ENCODE measurements around the gene UPK2. TPM values are rescaled to one million over a fixed set of nuclear protein-coding genes. Genes with fewer than 3 reads are reported as not detected.

The UPK2 gene
- total RNA-seq, 2 donors from 2014 or later, result 0.43 to 7.1 TPM

Other genes starting within 250 kb of the UPK2 start
- gene DDX6, start 165.1 kb upstream of the UPK2 start, total RNA-seq, result 100 to 1,000 TPM; 149 to 209 TPM
- gene CXCR5, start 72.4 kb upstream of the UPK2 start, total RNA-seq, result 10 to 100 TPM in 1 of 2 donors, 1 to 10 TPM in 1; 8.0 to 20.2 TPM
- 10 to 100 TPM; 30.2 to 49.6 TPM for gene BCL9L, start 30.4 kb upstream of the UPK2 start, total RNA-seq
- under 1 TPM in 1 of 2 donors, not detected in 1; 0.98 TPM for gene FOXR1, start 15.5 kb downstream of the UPK2 start, total RNA-seq
- 10 to 100 TPM; 38.9 to 44.8 TPM for gene CENATAC, start 41.8 kb downstream of the UPK2 start, total RNA-seq
- 1,000 to 10,000 TPM; 1,597 to 2,232 TPM for gene RPS25, start 62.0 kb downstream of the UPK2 start, total RNA-seq
- gene TRAPPC4, start 62.5 kb downstream of the UPK2 start, total RNA-seq, result 10 to 100 TPM; 75.2 to 77.6 TPM
- gene SLC37A4, start 74.6 kb downstream of the UPK2 start, total RNA-seq, result 10 to 100 TPM; 28.1 to 36.8 TPM
- 100 to 1,000 TPM in 1 of 2 donors, 10 to 100 TPM in 1; 67.7 to 117 TPM for gene HYOU1, start 100.9 kb downstream of the UPK2 start, total RNA-seq
- 10 to 100 TPM; 31.7 to 33.7 TPM for gene VPS11, start 111.5 kb downstream of the UPK2 start, total RNA-seq
- gene HMBS, start 128.6 kb downstream of the UPK2 start, total RNA-seq, result 10 to 100 TPM; 15.7 to 26.3 TPM
- gene DPAGT1, start 145.6 kb downstream of the UPK2 start, total RNA-seq, result 10 to 100 TPM; 57.6 to 85.7 TPM
- 10 to 100 TPM; 16.5 to 26.4 TPM for gene C2CD2L, start 151.0 kb downstream of the UPK2 start, total RNA-seq
- gene HINFP, start 165.3 kb downstream of the UPK2 start, total RNA-seq, result 10 to 100 TPM; 41.6 to 47.5 TPM
- gene ABCG4, start 192.8 kb downstream of the UPK2 start, total RNA-seq, result not detected
- 10 to 100 TPM in 1 of 2 donors, 1 to 10 TPM in 1; 9.7 to 10.3 TPM for gene NLRX1, start 212.4 kb downstream of the UPK2 start, total RNA-seq
- gene NHERF4, start 229.2 kb downstream of the UPK2 start, total RNA-seq, result under 1 TPM in 1 of 2 donors, not detected in 1; 0.19 TPM

All from activated T-helper 17 cell treated with anti-CD3 and anti-CD28 coated beads, Interleukin-2, amount 50 U/mL, for 72 hours (primary cell).